Nephron (organoid): ENCODE results near the gene MYO7B.

Experiments
- H3K27ac Mint-ChIP-seq, 3 experiments: 2 replicates each; pipeline ENCODE4 v1.8.0; 2020; ENCODE audit warnings: mixed read lengths in 3 of 3, mild to moderate bottlenecking in 2 of 3, moderate library complexity in 1 of 3
- H3K27me3 Mint-ChIP-seq: 2 replicates; pipeline ENCODE4 v1.8.0; 2021; ENCODE audit warnings: low read depth, mild to moderate bottlenecking, moderate library complexity, mixed read lengths
- H3K36me3 Mint-ChIP-seq: 2 replicates; pipeline ENCODE4 v1.8.0; 2020; ENCODE audit warnings: low read depth, mixed read lengths
- H3K4me1 Mint-ChIP-seq: 2 replicates; pipeline ENCODE4 v1.8.0; 2020; ENCODE audit warnings: mixed read lengths
- H3K4me3 Mint-ChIP-seq, 3 experiments: 2 replicates each; pipeline ENCODE4 v1.8.0; 2020; ENCODE audit warnings: mild to moderate bottlenecking in 3 of 3, mixed read lengths in 3 of 3, moderate library complexity in 2 of 3
- H3K9me3 Mint-ChIP-seq: 2 replicates; pipeline ENCODE4 v1.8.0; 2020; ENCODE audit warnings: mixed read lengths
- TF ChIP-seq, protein P1 (sequence below), 3 experiments: fragments of 200-600 bp; sonication (generic); IDR thresholded peaks; one replicate each; pipeline ENCODE4 v1.5.0; 2021; ENCODE audit warnings: antibody characterized with exemption in 3 of 3; ENCODE audit not compliant: unreplicated experiment in 3 of 3

MYO7B gene

DNA sequence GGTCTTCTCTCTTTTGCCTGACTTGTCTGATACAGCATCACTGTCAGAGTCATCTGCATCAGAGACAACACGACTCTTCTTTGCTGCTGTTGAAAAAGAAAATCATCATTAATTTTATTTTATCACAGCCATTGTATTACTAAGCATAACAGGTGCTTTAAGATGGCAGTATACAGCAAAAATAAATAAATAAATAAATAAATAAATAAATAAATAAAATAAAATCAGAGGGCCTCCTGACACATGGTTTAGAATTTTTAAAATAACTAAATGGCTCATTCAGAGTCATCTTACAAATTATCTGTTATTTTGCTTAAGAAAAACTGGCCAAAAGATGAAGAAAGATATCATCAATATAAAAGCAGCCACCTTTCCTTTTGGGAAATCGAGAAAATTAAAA is 32.0 kb upstream of the MYO7B start:
- Mint-ChIP-seq H3K4me3 (no peak overlapping the region), H3K4me1 (peaks cover 8% of the 10 kb centered on the region), H3K27me3 (no peaks in the 10 kb centered on the region), H3K27ac (no peak overlapping the region), H3K9me3 (no peaks in the 10 kb centered on the region), H3K36me3 (peaks cover 66% of the 10 kb centered on the region)
- TF ChIP-seq, protein P1, sequence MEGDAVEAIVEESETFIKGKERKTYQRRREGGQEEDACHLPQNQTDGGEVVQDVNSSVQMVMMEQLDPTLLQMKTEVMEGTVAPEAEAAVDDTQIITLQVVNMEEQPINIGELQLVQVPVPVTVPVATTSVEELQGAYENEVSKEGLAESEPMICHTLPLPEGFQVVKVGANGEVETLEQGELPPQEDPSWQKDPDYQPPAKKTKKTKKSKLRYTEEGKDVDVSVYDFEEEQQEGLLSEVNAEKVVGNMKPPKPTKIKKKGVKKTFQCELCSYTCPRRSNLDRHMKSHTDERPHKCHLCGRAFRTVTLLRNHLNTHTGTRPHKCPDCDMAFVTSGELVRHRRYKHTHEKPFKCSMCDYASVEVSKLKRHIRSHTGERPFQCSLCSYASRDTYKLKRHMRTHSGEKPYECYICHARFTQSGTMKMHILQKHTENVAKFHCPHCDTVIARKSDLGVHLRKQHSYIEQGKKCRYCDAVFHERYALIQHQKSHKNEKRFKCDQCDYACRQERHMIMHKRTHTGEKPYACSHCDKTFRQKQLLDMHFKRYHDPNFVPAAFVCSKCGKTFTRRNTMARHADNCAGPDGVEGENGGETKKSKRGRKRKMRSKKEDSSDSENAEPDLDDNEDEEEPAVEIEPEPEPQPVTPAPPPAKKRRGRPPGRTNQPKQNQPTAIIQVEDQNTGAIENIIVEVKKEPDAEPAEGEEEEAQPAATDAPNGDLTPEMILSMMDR (IDR thresholded peaks at IDR 0.05; ENCODE audit: unreplicated experiment in 3 of 3): no peak

DNA sequence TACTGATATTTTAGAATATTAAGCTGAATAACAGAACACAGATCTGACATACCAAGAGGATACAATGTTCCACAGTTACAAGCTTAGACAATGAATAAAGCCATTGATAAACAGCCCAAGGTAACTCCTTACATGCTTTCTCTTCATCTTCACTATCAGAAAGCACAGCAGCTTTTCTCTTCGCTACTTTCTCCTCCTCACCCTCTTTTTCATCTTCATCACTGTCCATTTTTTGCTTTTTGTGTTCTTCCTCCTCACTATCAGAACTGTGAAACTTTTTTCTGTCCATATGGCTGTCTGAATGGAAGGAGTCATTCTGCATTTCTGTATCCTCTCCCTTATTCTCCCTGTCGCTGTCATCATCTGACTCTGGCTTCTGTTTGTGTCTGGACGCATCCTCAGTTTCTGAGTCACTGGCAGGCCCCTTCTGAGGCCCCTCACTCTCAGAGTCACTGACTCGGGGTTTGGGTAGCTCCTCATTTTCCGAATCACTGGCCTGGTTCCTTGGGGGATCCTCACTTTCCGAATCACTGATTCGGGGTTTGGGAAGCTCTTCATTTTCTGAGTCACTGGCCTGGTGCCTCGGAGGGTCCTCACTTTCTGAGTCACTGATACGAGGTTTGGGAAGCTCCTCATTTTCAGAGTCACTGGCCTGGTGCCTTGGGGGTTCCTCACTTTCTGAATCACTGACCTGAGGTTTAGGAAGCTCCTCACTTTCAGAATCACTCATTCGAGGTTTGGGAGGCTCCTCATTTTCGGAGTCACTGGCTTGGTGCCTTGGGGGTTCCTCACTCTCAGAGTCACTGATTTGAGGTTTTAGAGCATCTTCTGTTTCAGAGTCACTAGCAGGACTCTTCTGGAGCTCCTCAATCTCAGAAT is 30.7 kb upstream of the MYO7B start:
- no peaks in the 10 kb centered on the region for H3K27me3 Mint-ChIP-seq
- no peak overlapping the region for H3K27ac Mint-ChIP-seq
- TF ChIP-seq, protein P1 (IDR thresholded peaks at IDR 0.05; ENCODE audit: unreplicated experiment in 3 of 3): no peak
- peaks cover 58% of the 10 kb centered on the region for H3K36me3 Mint-ChIP-seq
- no peak overlapping the region for H3K4me3 Mint-ChIP-seq
- no peaks in the 10 kb centered on the region for H3K9me3 Mint-ChIP-seq
- peaks cover 15% of the 10 kb centered on the region for H3K4me1 Mint-ChIP-seq

- TF ChIP-seq, protein P1 (IDR thresholded peaks at IDR 0.05; ENCODE audit: unreplicated experiment in 3 of 3): no peak
- Mint-ChIP-seq H3K4me3 (no peak overlapping the region), H3K27me3 (no peaks in the 10 kb centered on the region), H3K36me3 (peaks cover 49% of the 10 kb centered on the region), H3K27ac (no peak overlapping the region), H3K4me1 (peaks cover 24% of the 10 kb centered on the region), H3K9me3 (no peaks in the 10 kb centered on the region)
These were observed 29.0 kb upstream of the MYO7B start for GRCh38 chr2:127506510-127506909.

- TF ChIP-seq, protein P1 (IDR thresholded peaks at IDR 0.05; ENCODE audit: unreplicated experiment in 3 of 3): no peak
- Mint-ChIP-seq H3K9me3 (no peaks in the 10 kb centered on the region), H3K4me1 (peaks cover 36% of the 10 kb centered on the region), H3K27me3 (no peaks in the 10 kb centered on the region), H3K4me3 (no peak overlapping the region), H3K27ac (peak overlapping the region; percentile 31 to 79 (median 45)), H3K36me3 (peaks cover 34% of the 10 kb centered on the region)
These were observed 27.4 kb upstream of the MYO7B start for GRCh38 chr2:127508023-127508630.

- Mint-ChIP-seq H3K36me3 (peaks cover 30% of the 10 kb centered on the region), H3K27ac (peak overlapping the region; percentile 31 to 79 (median 45)), H3K27me3 (no peaks in the 10 kb centered on the region), H3K4me3 (peak overlapping the region in 1 of 3 experiments; percentile 0), H3K9me3 (no peaks in the 10 kb centered on the region), H3K4me1 (peaks cover 40% of the 10 kb centered on the region)
- TF ChIP-seq, protein P1 (IDR thresholded peaks at IDR 0.05; ENCODE audit: unreplicated experiment in 3 of 3): no peak
These were observed 26.9 kb upstream of the MYO7B start for GRCh38 chr2:127508631-127509034.
